ENCODE data around the gene RAD51B. TPM values are rescaled to one million over a fixed set of nuclear protein-coding genes. Genes with fewer than 3 reads are reported as not detected.
A peak's percentile ranks its signal among the peaks of the same experiment; 100 is the strongest.
"Not testable (repeated sequence)": the region's sequence is repeated elsewhere in the genome, so short reads cannot be mapped to it uniquely, and the experiment has no call there.

The RAD51B gene
- total RNA-seq, 1 experiment from 2014 or later = 7.2 TPM

- H3K9me3 ChIP-seq = no peaks in the 10 kb centered on the region
- no peak overlapping the region for H3K4me3 ChIP-seq
- no peaks in the 10 kb centered on the region for H3K27me3 ChIP-seq
- H3K36me3 ChIP-seq = no peaks in the 10 kb centered on the region
- no peak for DNase-seq
These were observed 221.2 kb downstream of the RAD51B start for GRCh38 chr14:68040633-68041369.

- no peak for DNase-seq
- Histone ChIP-seq H3K4me3 (no peak overlapping the region), H3K36me3 (no peaks in the 10 kb centered on the region), H3K27me3 (no peaks in the 10 kb centered on the region), H3K9me3 (no peaks in the 10 kb centered on the region)
These were observed 222.3 kb downstream of the RAD51B start for GRCh38 chr14:68041876-68042354.

GRCh38 chr14:68042586-68043210 lies 223.1 kb downstream of the RAD51B start:
- Histone ChIP-seq H3K27me3 (no peaks in the 10 kb centered on the region), H3K4me3 (no peak overlapping the region), H3K9me3 (no peaks in the 10 kb centered on the region), H3K36me3 (no peaks in the 10 kb centered on the region)
- DNase-seq = peak; percentile 29

- Histone ChIP-seq H3K36me3 (no peaks in the 10 kb centered on the region), H3K27me3 (no peaks in the 10 kb centered on the region), H3K9me3 (no peaks in the 10 kb centered on the region), H3K4me3 (no peak overlapping the region)
- no peak for DNase-seq
These were observed 224.2 kb downstream of the RAD51B start for GRCh38 chr14:68043752-68044151.

GRCh38 chr14:68047906-68048305 lies 228.3 kb downstream of the RAD51B start:
- no peak overlapping the region for H3K4me3 ChIP-seq

GRCh38 chr14:68048815-68049214 lies 229.2 kb downstream of the RAD51B start:
- H3K36me3 ChIP-seq, H3K4me3 ChIP-seq, DNase-seq, H3K9me3 ChIP-seq, H3K27me3 ChIP-seq: not testable (repeated sequence)

More at GRCh38 chr14:68047906-68048305, 228.3 kb downstream of the RAD51B start:
- no peaks in the 10 kb centered on the region for H3K27me3 ChIP-seq
- peak; percentile 1 for DNase-seq
- H3K9me3 ChIP-seq = 0 out of 2 replicates have a peak, but pooled peaks cover 3% of the 10 kb centered on the region
- H3K36me3 ChIP-seq = peaks cover 7% of the 10 kb centered on the region

GRCh38 chr14:68050177-68050576 lies 230.6 kb downstream of the RAD51B start:
- no peak for DNase-seq
- peaks cover 7% of the 10 kb centered on the region for H3K36me3 ChIP-seq
- H3K27me3 ChIP-seq = no peaks in the 10 kb centered on the region
- no peak overlapping the region for H3K4me3 ChIP-seq
- H3K9me3 ChIP-seq = 0 out of 2 replicates have a peak, but pooled peaks cover 3% of the 10 kb centered on the region

GRCh38 chr14:68051146-68051545 lies 231.6 kb downstream of the RAD51B start:
- H3K9me3 ChIP-seq = 0 out of 2 replicates have a peak, but pooled peaks cover 3% of the 10 kb centered on the region
- peaks cover 7% of the 10 kb centered on the region for H3K36me3 ChIP-seq
- H3K4me3 ChIP-seq = no peak overlapping the region
- DNase-seq = no peak
- no peaks in the 10 kb centered on the region for H3K27me3 ChIP-seq

GRCh38 chr14:68060198-68060597 lies 240.6 kb downstream of the RAD51B start:
- DNase-seq = no peak
- Histone ChIP-seq H3K36me3 (no peaks in the 10 kb centered on the region), H3K27me3 (no peaks in the 10 kb centered on the region), H3K4me3 (no peak overlapping the region), H3K9me3 (no peaks in the 10 kb centered on the region)

GRCh38 chr14:68062651-68063050 lies 243.1 kb downstream of the RAD51B start:
- Histone ChIP-seq H3K9me3 (no peaks in the 10 kb centered on the region), H3K27me3 (no peaks in the 10 kb centered on the region), H3K36me3 (no peaks in the 10 kb centered on the region), H3K4me3 (no peak overlapping the region)
- no peak for DNase-seq

GRCh38 chr14:68065322-68065721 lies 245.7 kb downstream of the RAD51B start:
- no peaks in the 10 kb centered on the region for H3K27me3 ChIP-seq
- no peak for DNase-seq
- no peaks in the 10 kb centered on the region for H3K9me3 ChIP-seq
- no peaks in the 10 kb centered on the region for H3K36me3 ChIP-seq
- no peak overlapping the region for H3K4me3 ChIP-seq

GRCh38 chr14:68074765-68075381 lies 255.3 kb downstream of the RAD51B start:
- DNase-seq = no peak
- H3K36me3 ChIP-seq = no peaks in the 10 kb centered on the region

GRCh38 chr14:68075382-68076029 lies 255.9 kb downstream of the RAD51B start:
- Histone ChIP-seq H3K4me3 (no peak overlapping the region), H3K36me3 (no peaks in the 10 kb centered on the region), H3K27me3 (no peaks in the 10 kb centered on the region), H3K9me3 (no peaks in the 10 kb centered on the region; the same call in 1 of the 2 replicates)
- DNase-seq = no peak

More at GRCh38 chr14:68074765-68075381, 255.3 kb downstream of the RAD51B start:
- no peaks in the 10 kb centered on the region; the same call in 1 of the 2 replicates for H3K9me3 ChIP-seq
- H3K27me3 ChIP-seq = no peaks in the 10 kb centered on the region
- H3K4me3 ChIP-seq = no peak overlapping the region

- no peak for DNase-seq
- H3K27me3 ChIP-seq = no peaks in the 10 kb centered on the region
These were observed 256.9 kb downstream of the RAD51B start for GRCh38 chr14:68076451-68076850.

GRCh38 chr14:68079941-68080697 lies 260.5 kb downstream of the RAD51B start:
- Histone ChIP-seq H3K9me3 (no peaks in the 10 kb centered on the region), H3K36me3 (no peaks in the 10 kb centered on the region), H3K4me3 (no peak overlapping the region), H3K27me3 (no peaks in the 10 kb centered on the region)
- DNase-seq = no peak

More at GRCh38 chr14:68076451-68076850, 256.9 kb downstream of the RAD51B start:
- H3K36me3 ChIP-seq = no peaks in the 10 kb centered on the region
- no peaks in the 10 kb centered on the region; the same call in 1 of the 2 replicates for H3K9me3 ChIP-seq
- H3K4me3 ChIP-seq = no peak overlapping the region

- H3K36me3 ChIP-seq = no peaks in the 10 kb centered on the region
- no peak for DNase-seq
- H3K27me3 ChIP-seq = no peaks in the 10 kb centered on the region
- H3K4me3 ChIP-seq = no peak overlapping the region
- H3K9me3 ChIP-seq = no peaks in the 10 kb centered on the region
These were observed 261.9 kb downstream of the RAD51B start for GRCh38 chr14:68081489-68081888.

Measured in MG63 (cell line).